PC-9 (cell line): ENCODE measurements around the gene INPP4A.

Experiments used
- EZH2 ChIP-seq: fragments of 200-600 bp; sonication (generic); IDR thresholded peaks from 2 replicates; pipeline ENCODE4 v1.8.0; 2017; ENCODE audit warnings: antibody characterized with exemption, low read depth
- TF ChIP-seq, protein P1 (sequence below): fragments of 200-600 bp; sonication (generic); conservative IDR thresholded peaks from 2 replicates; pipeline ENCODE4 v1.6.1; 2017; ENCODE audit warnings: mixed run types, antibody characterized with exemption, mild to moderate bottlenecking, moderate library complexity

DNA sequence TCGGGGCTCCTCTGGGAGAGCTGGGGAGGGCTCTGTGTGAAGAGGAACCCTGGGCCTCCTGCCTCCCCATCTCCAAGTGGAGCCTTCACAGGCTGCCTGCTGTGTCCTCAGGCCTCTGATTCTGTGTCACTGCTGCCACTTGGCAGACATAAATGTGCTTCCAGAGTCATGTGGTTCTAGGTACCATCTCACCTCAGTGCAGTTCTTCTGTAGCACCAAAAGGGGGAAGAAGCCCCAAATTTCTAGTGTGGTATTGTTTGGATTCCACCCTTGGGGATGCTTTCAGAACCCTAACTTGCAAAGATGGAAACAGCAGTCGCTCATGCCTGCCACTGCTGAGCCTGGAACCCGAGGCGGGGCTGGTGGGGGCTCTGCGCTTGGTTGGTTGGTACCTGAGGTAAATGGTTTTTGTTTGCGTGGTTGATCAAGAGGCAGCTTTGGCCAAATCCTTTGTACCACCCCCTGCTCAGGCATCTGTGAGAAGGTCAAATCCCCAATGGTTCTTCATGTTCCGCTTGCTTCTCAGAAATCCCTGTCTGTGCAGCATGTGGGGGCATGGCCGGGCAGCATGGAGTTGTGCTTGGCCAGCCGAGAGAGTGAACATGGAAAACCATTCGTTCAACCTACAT, 136.1 kb downstream of the INPP4A start:
- TF ChIP-seq, protein P1, sequence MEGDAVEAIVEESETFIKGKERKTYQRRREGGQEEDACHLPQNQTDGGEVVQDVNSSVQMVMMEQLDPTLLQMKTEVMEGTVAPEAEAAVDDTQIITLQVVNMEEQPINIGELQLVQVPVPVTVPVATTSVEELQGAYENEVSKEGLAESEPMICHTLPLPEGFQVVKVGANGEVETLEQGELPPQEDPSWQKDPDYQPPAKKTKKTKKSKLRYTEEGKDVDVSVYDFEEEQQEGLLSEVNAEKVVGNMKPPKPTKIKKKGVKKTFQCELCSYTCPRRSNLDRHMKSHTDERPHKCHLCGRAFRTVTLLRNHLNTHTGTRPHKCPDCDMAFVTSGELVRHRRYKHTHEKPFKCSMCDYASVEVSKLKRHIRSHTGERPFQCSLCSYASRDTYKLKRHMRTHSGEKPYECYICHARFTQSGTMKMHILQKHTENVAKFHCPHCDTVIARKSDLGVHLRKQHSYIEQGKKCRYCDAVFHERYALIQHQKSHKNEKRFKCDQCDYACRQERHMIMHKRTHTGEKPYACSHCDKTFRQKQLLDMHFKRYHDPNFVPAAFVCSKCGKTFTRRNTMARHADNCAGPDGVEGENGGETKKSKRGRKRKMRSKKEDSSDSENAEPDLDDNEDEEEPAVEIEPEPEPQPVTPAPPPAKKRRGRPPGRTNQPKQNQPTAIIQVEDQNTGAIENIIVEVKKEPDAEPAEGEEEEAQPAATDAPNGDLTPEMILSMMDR = peak; percentile 33; the same call in 1 of the 2 replicates
- TF ChIP-seq EZH2 = no peak
